WI38 (cell line): Measurements from ENCODE around the gene UPF2.

Experiments
- H3K4me3 ChIP-seq: 2 replicates; pipeline ENCODE4 v1.5.1; 2011; ENCODE audit warnings: low read depth, mild to moderate bottlenecking, control low read depth, low read length
- TF ChIP-seq, protein P1 (sequence below): IDR thresholded peaks from 2 replicates; pipeline ENCODE4 v1.5.1; 2012; ENCODE audit warnings: low read depth, mild to moderate bottlenecking, control low read depth, low read length

The UPF2 gene

DNA sequence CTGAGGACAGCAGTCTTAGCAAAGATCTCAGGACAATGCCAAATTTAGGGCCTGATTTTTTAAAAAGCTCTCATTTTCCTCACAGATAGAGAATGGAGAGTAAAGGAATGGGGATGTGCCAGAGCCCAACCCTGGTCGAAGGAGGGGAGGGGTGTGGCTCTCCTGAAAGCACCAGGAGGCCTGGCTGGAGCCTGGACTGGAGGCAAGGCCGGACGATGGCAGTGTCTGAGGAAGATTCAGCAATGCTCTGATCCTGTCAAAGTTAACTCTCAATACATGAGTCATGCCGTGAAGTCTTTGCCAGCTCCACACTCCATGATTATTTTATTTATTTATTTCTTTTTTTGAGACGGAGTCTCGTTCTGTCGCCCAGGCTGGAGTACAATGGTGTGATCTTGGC, 108.3 kb downstream of the UPF2 start:
- no peak overlapping the region for H3K4me3 ChIP-seq
- TF ChIP-seq, protein P1, sequence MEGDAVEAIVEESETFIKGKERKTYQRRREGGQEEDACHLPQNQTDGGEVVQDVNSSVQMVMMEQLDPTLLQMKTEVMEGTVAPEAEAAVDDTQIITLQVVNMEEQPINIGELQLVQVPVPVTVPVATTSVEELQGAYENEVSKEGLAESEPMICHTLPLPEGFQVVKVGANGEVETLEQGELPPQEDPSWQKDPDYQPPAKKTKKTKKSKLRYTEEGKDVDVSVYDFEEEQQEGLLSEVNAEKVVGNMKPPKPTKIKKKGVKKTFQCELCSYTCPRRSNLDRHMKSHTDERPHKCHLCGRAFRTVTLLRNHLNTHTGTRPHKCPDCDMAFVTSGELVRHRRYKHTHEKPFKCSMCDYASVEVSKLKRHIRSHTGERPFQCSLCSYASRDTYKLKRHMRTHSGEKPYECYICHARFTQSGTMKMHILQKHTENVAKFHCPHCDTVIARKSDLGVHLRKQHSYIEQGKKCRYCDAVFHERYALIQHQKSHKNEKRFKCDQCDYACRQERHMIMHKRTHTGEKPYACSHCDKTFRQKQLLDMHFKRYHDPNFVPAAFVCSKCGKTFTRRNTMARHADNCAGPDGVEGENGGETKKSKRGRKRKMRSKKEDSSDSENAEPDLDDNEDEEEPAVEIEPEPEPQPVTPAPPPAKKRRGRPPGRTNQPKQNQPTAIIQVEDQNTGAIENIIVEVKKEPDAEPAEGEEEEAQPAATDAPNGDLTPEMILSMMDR: no peak

DNA sequence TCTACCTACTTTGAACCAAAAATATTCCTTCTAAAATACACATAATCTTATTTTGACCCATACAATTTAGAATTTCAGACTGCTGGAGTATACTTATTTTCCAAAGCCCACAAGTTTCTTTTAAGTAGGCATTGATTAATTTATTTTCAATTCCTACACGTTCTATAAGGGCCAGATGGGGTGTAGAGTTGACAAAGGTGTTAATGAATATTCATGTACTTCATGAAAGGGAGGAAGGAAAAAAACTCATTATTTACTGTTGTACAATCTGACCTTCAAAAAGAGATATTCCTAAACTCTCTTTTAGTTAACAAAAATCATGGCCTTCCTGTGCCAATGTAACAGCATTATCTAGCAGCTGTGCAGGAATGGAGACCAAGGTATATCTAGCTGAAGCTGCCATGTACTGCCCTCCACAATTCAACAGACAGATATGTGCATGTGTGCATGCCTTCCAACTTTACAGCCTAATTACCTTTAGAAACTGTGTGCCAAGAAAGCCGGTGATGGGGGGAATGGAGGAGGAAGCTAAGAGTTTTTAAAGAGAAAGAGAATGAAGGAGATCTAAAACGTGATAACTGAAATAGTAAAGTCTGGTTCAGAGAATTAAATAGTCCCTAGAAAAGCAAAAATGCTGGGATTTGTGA, 108.9 kb downstream of the UPF2 start:
- H3K4me3 ChIP-seq: no peak overlapping the region
- TF ChIP-seq, protein P1: no peak

DNA sequence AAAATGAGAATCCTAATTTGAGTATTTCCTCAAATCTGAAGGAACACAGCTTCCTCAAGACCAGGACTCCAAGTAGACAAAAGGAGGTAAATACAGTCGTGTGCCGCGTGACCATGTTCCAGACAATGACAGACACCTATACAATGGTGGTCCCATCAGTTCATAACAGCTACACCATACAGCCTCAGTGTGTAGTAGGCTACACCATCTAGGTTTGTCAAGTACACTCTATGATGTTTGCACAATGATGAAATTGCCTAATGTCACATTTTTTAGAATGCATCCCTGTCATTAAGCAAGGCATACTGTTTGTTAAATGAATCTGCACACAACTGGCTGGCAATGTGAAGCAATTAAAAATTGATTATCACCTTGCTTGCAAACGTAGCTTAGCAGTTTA, 111.6 kb downstream of the UPF2 start:
- TF ChIP-seq, protein P1: no peak

DNA sequence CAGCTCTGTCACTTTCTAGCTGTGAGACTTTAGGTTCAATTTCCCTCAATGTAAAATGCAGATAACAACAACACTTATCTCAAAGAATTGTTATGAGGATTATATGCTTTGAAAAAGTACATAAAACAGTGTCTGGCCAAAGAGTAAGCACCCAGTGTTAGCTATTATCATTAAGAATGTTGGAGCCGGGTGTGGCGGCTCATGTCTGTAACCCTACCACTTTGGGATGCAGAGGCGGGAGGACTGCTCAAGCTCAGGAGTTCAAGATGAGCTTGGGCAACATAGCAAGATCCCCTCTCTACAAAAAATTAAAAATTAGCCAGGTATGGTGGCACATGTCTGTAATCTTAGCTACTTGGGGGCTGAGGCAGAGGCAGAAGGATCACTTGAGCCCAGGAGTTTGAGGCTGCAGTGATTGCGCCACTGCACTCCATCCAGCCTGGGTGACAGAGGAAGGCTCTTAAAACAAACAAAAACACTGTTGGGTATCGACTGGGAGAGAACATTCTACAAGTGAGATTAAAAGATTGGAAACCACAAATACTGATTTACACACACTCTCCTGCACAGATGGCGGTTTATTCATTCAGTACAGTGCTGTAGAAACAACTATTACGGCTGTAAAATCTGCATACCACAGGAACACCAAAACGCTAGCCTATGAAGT, 112.2 kb downstream of the UPF2 start:
- no peak overlapping the region for H3K4me3 ChIP-seq
- TF ChIP-seq, protein P1: no peak

More for the DNA sequence above, 111.6 kb downstream of the UPF2 start:
- H3K4me3 ChIP-seq: no peak overlapping the region

DNA sequence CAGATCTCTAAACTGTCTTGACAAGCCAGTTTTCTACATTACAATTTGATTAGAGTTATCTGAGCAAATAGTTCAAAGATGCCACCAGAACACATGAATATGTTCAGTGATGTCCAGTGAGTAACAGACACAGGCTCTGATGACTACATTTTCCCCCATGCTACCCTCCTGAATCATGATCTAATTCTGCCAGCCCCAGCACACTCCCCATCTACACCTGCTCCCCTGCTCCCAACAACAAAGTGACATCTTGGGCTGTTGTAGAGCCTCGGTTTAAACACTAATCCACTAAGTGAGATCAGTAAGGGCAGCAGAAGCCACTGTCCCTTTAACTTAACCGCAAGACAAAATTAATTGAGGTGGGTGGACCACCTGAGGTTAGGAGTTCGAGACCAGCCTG, 114.9 kb downstream of the UPF2 start:
- no peak overlapping the region for H3K4me3 ChIP-seq
- TF ChIP-seq, protein P1: no peak

DNA sequence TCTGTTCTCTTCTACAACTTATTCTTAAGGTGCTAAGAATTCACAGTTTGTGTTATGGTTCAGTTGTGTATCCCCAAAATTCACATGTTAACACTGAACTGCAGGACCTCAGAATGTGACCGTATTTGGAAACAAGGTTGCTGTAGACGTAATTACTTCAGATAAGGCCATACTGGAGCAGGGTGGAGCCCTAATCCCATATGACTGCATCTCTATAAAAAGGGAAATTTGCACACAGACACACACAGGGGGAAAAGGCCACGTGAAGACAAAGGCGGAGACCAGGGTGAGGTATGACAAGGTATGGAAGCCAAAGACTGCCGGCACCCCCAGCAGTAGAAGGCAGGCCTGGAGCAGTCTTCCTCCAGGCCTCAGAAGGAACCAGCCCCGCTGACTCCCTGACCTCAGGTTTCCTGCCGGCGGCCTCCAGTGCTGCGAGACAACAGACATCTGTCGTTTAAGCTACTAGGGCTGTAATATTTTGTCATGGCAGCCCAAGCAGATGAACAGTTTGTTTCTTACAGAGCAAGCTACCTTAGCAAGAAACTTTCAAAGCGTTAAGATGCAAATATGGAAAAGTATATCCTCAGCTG, 120.7 kb downstream of the UPF2 start:
- no peak overlapping the region for H3K4me3 ChIP-seq
- TF ChIP-seq, protein P1: no peak

DNA sequence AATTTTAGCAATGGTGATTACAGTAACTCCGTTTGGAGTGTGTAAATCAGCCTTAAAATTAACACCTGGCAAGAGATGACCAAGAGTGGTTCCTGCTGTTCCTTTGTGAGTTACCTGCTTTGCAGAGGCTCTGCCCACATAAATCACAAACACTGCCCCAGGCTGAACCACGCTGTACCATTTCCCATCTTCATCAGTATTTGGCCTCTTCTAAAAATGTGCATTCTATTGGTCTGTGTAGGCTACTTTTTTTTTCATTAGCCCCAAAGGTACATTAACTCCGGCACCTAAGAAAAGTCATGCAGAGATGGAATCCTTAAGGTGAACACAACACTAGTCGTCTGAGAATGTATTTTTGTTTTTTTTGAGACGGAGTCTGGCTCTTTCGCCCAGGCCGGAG, 123.3 kb downstream of the UPF2 start:
- no peak overlapping the region for H3K4me3 ChIP-seq
- TF ChIP-seq, protein P1: no peak
